CD4-positive, alpha-beta memory T cell (primary cell): ENCODE data around the gene ITGB3. TPM values are rescaled to one million over a fixed set of nuclear protein-coding genes. Genes with fewer than 3 reads are reported as not detected.
A peak's percentile ranks its signal among the peaks of the same experiment; 100 is the strongest.

Source experiments
- CTCF ChIA-PET: fragments of 350-600 bp; sonication (Branson Sonifier 250); formaldehyde crosslinking; loops from one replicate; lab custom pipeline; 2021; ENCODE audit warnings: inconsistent platforms; ENCODE audit not compliant: partially characterized antibody; lab: Charles Lee
- POLR2A ChIA-PET: fragments of 350-600 bp; sonication (Branson Sonifier 250); formaldehyde crosslinking; loops from one replicate; lab custom pipeline; 2021; ENCODE audit not compliant: partially characterized antibody; lab: Charles Lee
- DNase-seq, 5 donors: peaks; one replicate each; pipeline versions ENCODE4 v3.0.0 to v3.0.0-alpha.2; 2020 to 2022; ENCODE audit warnings: mixed read lengths in 1 of 5
- H3K27ac ChIP-seq: one replicate; pipeline ENCODE4 v1.7.0; 2013; ENCODE audit warnings: low read depth, low read length
- H3K27me3 ChIP-seq: 2 replicates; pipeline ENCODE4 v1.7.0; 2013; ENCODE audit warnings: mild to moderate bottlenecking, low read length, moderate library complexity; ENCODE audit not compliant: insufficient read depth
- H3K36me3 ChIP-seq: 2 replicates; pipeline ENCODE4 v1.7.0; 2013; ENCODE audit warnings: mild to moderate bottlenecking, low read length, moderate library complexity; ENCODE audit not compliant: insufficient read depth
- H3K4me1 ChIP-seq: 2 replicates; pipeline ENCODE4 v1.7.0; 2013; ENCODE audit warnings: mild to moderate bottlenecking, low read length, moderate library complexity; ENCODE audit not compliant: insufficient read depth
- H3K4me3 ChIP-seq, 2 donors: one replicate each; pipeline ENCODE4 v1.7.0; 2013; ENCODE audit warnings: low read length in 2 of 2, mild to moderate bottlenecking in 1 of 2
- H3K9me3 ChIP-seq, 2 donors: one replicate each; pipeline ENCODE4 v1.7.0; 2013; ENCODE audit warnings: low read length in 2 of 2, control low read depth in 1 of 2; ENCODE audit not compliant: control insufficient read depth in 1 of 2
- H3K27ac Mint-ChIP-seq, 7 donors: one replicate each; pipeline ENCODE4 v1.8.0; 2020 to 2021; ENCODE audit warnings: mixed read lengths in 7 of 7, mild to moderate bottlenecking in 6 of 7, inconsistent platforms in 3 of 7, moderate library complexity in 3 of 7
- H3K27me3 Mint-ChIP-seq, 2 donors: one replicate each; pipeline ENCODE4 v1.8.0; 2020 to 2021; ENCODE audit warnings: mixed read lengths in 2 of 2
- H3K36me3 Mint-ChIP-seq, 2 donors: one replicate each; pipeline ENCODE4 v1.8.0; 2020 to 2021; ENCODE audit warnings: mixed read lengths in 2 of 2, inconsistent platforms in 1 of 2, mild to moderate bottlenecking in 1 of 2
- H3K4me1 Mint-ChIP-seq, 4 donors: one replicate each; pipeline ENCODE4 v1.8.0; 2020 to 2021; ENCODE audit warnings: mixed read lengths in 4 of 4, mild to moderate bottlenecking in 1 of 4
- H3K4me3 Mint-ChIP-seq, 8 donors: one replicate each; pipeline ENCODE4 v1.8.0; 2020 to 2021; ENCODE audit warnings: mixed read lengths in 8 of 8, mild to moderate bottlenecking in 7 of 8, moderate library complexity in 6 of 8, inconsistent platforms in 3 of 8
- H3K9me3 Mint-ChIP-seq, 8 donors: one replicate each; pipeline ENCODE4 v1.8.0; 2020 to 2021; ENCODE audit warnings: mixed read lengths in 8 of 8, mild to moderate bottlenecking in 5 of 8, inconsistent platforms in 3 of 8, moderate library complexity in 1 of 8
- intact Hi-C: fragments of 100-400 bp; cut with micrococcal nuclease; formaldehyde crosslinking; loops from one replicate; pipeline ENCODE4 v1.15.1; 2023
- polyA plus RNA-seq, 2 donors: library from polyadenylated mRNA; unstranded; fragments of 300-500 nt; fragmentation: Illumina TruSeq; gene quantifications; one replicate each; pipeline ENCODE4 v1.2.3, GENCODE V29; 2021
- total RNA-seq, 2 experiments: library from RNA; stranded (reverse); gene quantifications; one replicate each; pipeline ENCODE4 v1.2.3, GENCODE V29; 2021

The ITGB3 gene
- total and polyA plus RNA-seq, 4 experiments from 2014 or later, result not detected

GRCh38 chr17:47275245-47275984, 21.8 kb downstream of the ITGB3 start:
- no peak for DNase-seq
- H3K36me3 Mint-ChIP-seq, result no peaks in the 10 kb centered on the region
- no peaks in the 10 kb centered on the region for H3K27me3 ChIP-seq
- H3K4me3 Mint-ChIP-seq, result no peak overlapping the region
- H3K9me3 ChIP-seq, result no peaks in the 10 kb centered on the region
- peaks cover 6 to 7% of the 10 kb centered on the region in 2 donors for H3K27me3 Mint-ChIP-seq
- H3K4me3 ChIP-seq, result no peak overlapping the region
- intact Hi-C loops, result no loop called here
- peaks cover 0 to 2% (median 0%) of the 10 kb centered on the region in 8 donors for H3K9me3 Mint-ChIP-seq
- H3K36me3 ChIP-seq, result no peaks in the 10 kb centered on the region
- H3K27ac ChIP-seq, result no peak overlapping the region
- no peaks in the 10 kb centered on the region for H3K4me1 ChIP-seq
- ChIA-PET CTCF (interaction anchor here (1.1 kb wide), 1 partner anchor 15 kb away, joined by 3 read pairs; no protein-coding TSS in a partner anchor), POLR2A (no interaction called here)
- peaks cover 0 to 3% (median 0%) of the 10 kb centered on the region in 4 donors for H3K4me1 Mint-ChIP-seq
- no peak overlapping the region for H3K27ac Mint-ChIP-seq

GRCh38 chr17:47276444-47276843, 22.8 kb downstream of the ITGB3 start:
- DNase-seq, result no peak
- Mint-ChIP-seq H3K27ac (no peak overlapping the region), H3K4me3 (no peak overlapping the region), H3K27me3 (peaks cover 6 to 7% of the 10 kb centered on the region in 2 donors), H3K36me3 (no peaks in the 10 kb centered on the region), H3K4me1 (peaks cover 0 to 3% (median 0%) of the 10 kb centered on the region in 4 donors), H3K9me3 (peaks cover 0 to 2% (median 0%) of the 10 kb centered on the region in 8 donors)
- Histone ChIP-seq H3K4me1 (no peaks in the 10 kb centered on the region), H3K4me3 (no peak overlapping the region), H3K27me3 (no peaks in the 10 kb centered on the region), H3K36me3 (no peaks in the 10 kb centered on the region), H3K27ac (no peak overlapping the region), H3K9me3 (no peaks in the 10 kb centered on the region)
- intact Hi-C loops, result no loop called here
- ChIA-PET CTCF (interaction anchor here (1.1 kb wide), 1 partner anchor 16 kb away, joined by 3 read pairs; no protein-coding TSS in a partner anchor), POLR2A (no interaction called here)

GRCh38 chr17:47276868-47277267, 23.2 kb downstream of the ITGB3 start:
- H3K4me3 ChIP-seq, result no peak overlapping the region
- DNase-seq, result no peak
- Mint-ChIP-seq H3K9me3 (peaks cover 0 to 2% (median 0%) of the 10 kb centered on the region in 8 donors), H3K27me3 (peaks cover 6 to 7% of the 10 kb centered on the region in 2 donors), H3K27ac (no peak overlapping the region), H3K4me1 (peaks cover 0 to 3% (median 0%) of the 10 kb centered on the region in 4 donors), H3K36me3 (no peaks in the 10 kb centered on the region), H3K4me3 (no peak overlapping the region)
- no peaks in the 10 kb centered on the region for H3K36me3 ChIP-seq
- H3K4me1 ChIP-seq, result no peaks in the 10 kb centered on the region
- no peaks in the 10 kb centered on the region for H3K27me3 ChIP-seq
- no peaks in the 10 kb centered on the region for H3K9me3 ChIP-seq
- no peak overlapping the region for H3K27ac ChIP-seq
- CTCF ChIA-PET, result no interaction called here
- intact Hi-C loops, result no loop called here
- POLR2A ChIA-PET, result no interaction called here

- Mint-ChIP-seq H3K36me3 (no peaks in the 10 kb centered on the region), H3K4me3 (no peak overlapping the region), H3K27ac (no peak overlapping the region), H3K9me3 (peaks cover 0 to 2% (median 0%) of the 10 kb centered on the region in 8 donors), H3K4me1 (peaks cover 0 to 3% (median 0%) of the 10 kb centered on the region in 4 donors), H3K27me3 (peaks cover 6 to 7% of the 10 kb centered on the region in 2 donors)
- Histone ChIP-seq H3K36me3 (no peaks in the 10 kb centered on the region), H3K4me3 (no peak overlapping the region), H3K27ac (no peak overlapping the region), H3K27me3 (no peaks in the 10 kb centered on the region), H3K4me1 (no peaks in the 10 kb centered on the region), H3K9me3 (no peaks in the 10 kb centered on the region)
- ChIA-PET CTCF (no interaction called here), POLR2A (no interaction called here)
- intact Hi-C loops, result no loop called here
- DNase-seq, result no peak
Measured at GRCh38 chr17:47277921-47278320, 24.3 kb downstream of the ITGB3 start.

- Mint-ChIP-seq H3K27ac (no peak overlapping the region), H3K4me1 (peaks cover 0 to 3% (median 0%) of the 10 kb centered on the region in 4 donors), H3K27me3 (peaks cover 6 to 7% of the 10 kb centered on the region in 2 donors), H3K36me3 (no peaks in the 10 kb centered on the region), H3K4me3 (no peak overlapping the region), H3K9me3 (peaks cover 0 to 2% (median 0%) of the 10 kb centered on the region in 8 donors)
- no peaks in the 10 kb centered on the region for H3K4me1 ChIP-seq
- no peak overlapping the region for H3K27ac ChIP-seq
- H3K9me3 ChIP-seq, result no peaks in the 10 kb centered on the region
- no peak overlapping the region for H3K4me3 ChIP-seq
- no peak for DNase-seq
- no peaks in the 10 kb centered on the region for H3K36me3 ChIP-seq
- POLR2A ChIA-PET, result no interaction called here
- no peaks in the 10 kb centered on the region for H3K27me3 ChIP-seq
- intact Hi-C loops, result no loop called here
- CTCF ChIA-PET, result no interaction called here
Measured at GRCh38 chr17:47278561-47278960, 24.9 kb downstream of the ITGB3 start.

GRCh38 chr17:47279062-47279801, 25.6 kb downstream of the ITGB3 start:
- H3K4me1 Mint-ChIP-seq, result peaks cover 0 to 3% (median 0%) of the 10 kb centered on the region in 4 donors
- intact Hi-C loops, result no loop called here
- no peaks in the 10 kb centered on the region for H3K36me3 ChIP-seq
- no peak for DNase-seq
- H3K27me3 ChIP-seq, result no peaks in the 10 kb centered on the region
- no peak overlapping the region for H3K27ac ChIP-seq
- no peaks in the 10 kb centered on the region for H3K36me3 Mint-ChIP-seq
- no peaks in the 10 kb centered on the region for H3K9me3 ChIP-seq
- H3K4me1 ChIP-seq, result no peaks in the 10 kb centered on the region
- CTCF ChIA-PET, result no interaction called here
- H3K27me3 Mint-ChIP-seq, result peaks cover 6 to 7% of the 10 kb centered on the region in 2 donors
- H3K9me3 Mint-ChIP-seq, result peaks cover 0 to 2% (median 0%) of the 10 kb centered on the region in 8 donors
- H3K4me3 Mint-ChIP-seq, result no peak overlapping the region
- H3K27ac Mint-ChIP-seq, result peak overlapping the region in 1 of 7 donors; percentile 13
- POLR2A ChIA-PET, result no interaction called here
- no peak overlapping the region for H3K4me3 ChIP-seq

GRCh38 chr17:47280072-47280811, 26.6 kb downstream of the ITGB3 start:
- CTCF ChIA-PET, result no interaction called here

More at GRCh38 chr17:47280072-47280811, 26.6 kb downstream of the ITGB3 start:
- intact Hi-C loops, result no loop called here
- H3K4me1 ChIP-seq, result no peaks in the 10 kb centered on the region
- H3K4me3 Mint-ChIP-seq, result no peak overlapping the region
- POLR2A ChIA-PET, result no interaction called here
- no peaks in the 10 kb centered on the region for H3K9me3 ChIP-seq
- H3K36me3 ChIP-seq, result no peaks in the 10 kb centered on the region
- peaks cover 0 to 3% (median 0%) of the 10 kb centered on the region in 4 donors for H3K4me1 Mint-ChIP-seq
- no peak for DNase-seq
- H3K36me3 Mint-ChIP-seq, result no peaks in the 10 kb centered on the region
- H3K27ac Mint-ChIP-seq, result peak overlapping the region in 1 of 7 donors; percentile 20
- H3K9me3 Mint-ChIP-seq, result peaks cover 0 to 2% (median 0%) of the 10 kb centered on the region in 8 donors
- no peaks in the 10 kb centered on the region for H3K27me3 ChIP-seq
- H3K4me3 ChIP-seq, result no peak overlapping the region
- peaks cover 3% of the 10 kb centered on the region in 2 donors for H3K27me3 Mint-ChIP-seq
- H3K27ac ChIP-seq, result no peak overlapping the region
